Putamen (tissue), 1 donor: Measurements from ENCODE around the gene LRP5.
"Not testable (repeated sequence)": the region's sequence is repeated elsewhere in the genome, so short reads cannot be mapped to it uniquely, and the experiment has no call there.

ENCODE experiments used
- DNase-seq: peaks from one replicate; pipeline ENCODE4 v3.0.0-alpha.2; 2016; ENCODE audit warnings: low spot score

The LRP5 gene

GRCh38 chr11:68392822-68393221 lies 80.4 kb downstream of the LRP5 start:
- no peak for DNase-seq

- no peak for DNase-seq
Measured at GRCh38 chr11:68396516-68396915, 84.1 kb downstream of the LRP5 start.

DNA sequence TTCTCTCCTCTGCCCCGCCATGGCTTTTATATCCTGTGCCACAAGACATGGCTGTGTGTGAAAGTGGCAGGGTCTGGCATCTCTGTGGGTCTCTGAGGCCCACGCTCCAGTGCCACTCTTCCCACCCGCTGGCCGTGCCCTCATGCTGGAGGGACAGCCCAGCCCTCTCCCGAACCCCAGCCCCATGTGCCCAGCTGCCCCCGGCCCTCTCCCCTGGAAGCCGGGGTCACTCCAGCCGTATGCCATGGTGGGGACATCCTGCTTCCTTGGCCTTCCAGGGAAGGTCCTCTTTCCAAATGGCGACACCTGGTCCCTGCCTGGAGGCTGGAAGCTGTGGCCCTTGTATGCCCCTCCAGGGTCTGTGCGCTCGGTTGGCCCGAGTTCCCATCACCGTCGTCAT lies 84.9 kb downstream of the LRP5 start:
- DNase-seq: no peak

DNA sequence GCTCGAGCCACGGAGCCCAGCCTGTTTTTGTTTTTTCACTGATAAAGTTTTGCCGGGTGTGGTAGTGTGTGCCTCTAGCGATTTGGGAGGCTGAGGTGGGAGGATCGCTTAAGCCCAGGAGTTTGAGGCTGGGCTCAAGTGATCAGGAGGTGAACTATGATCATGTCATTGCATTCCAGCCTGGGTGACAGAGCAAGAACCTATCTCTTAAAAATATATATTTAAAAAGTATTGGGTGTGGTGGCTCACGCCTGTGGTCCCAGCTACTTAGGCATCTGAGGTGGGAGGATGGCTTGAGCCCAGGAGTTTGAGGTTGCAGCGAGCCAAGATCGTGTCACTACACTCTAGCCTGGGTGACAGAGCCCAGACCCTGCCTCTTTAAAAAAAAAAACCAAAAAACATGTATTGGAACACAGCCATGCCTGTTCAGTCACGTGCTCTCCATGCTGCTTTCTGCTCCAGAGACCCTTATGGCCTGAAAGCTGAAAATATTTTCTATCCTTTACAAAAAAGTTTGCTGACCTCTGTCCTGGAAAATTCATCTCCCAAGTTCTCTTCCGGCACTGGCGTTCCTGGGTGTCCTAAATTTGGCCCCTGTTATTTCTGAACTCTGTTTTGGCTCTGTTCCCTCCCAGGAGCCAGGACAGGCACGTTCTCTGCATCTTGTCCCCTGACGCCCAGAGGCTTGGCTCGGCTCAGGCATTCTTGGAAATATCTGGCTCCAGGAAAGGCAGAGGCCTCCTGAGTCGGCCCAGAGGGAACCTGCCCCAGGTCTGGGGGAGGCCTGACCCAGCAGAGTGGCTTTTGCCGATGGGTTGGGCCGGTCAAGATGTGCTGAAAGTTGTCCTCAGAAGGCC lies 86.8 kb downstream of the LRP5 start:
- no peak for DNase-seq

- no peak for DNase-seq
Measured at GRCh38 chr11:68399916-68400315, 87.5 kb downstream of the LRP5 start.

DNA sequence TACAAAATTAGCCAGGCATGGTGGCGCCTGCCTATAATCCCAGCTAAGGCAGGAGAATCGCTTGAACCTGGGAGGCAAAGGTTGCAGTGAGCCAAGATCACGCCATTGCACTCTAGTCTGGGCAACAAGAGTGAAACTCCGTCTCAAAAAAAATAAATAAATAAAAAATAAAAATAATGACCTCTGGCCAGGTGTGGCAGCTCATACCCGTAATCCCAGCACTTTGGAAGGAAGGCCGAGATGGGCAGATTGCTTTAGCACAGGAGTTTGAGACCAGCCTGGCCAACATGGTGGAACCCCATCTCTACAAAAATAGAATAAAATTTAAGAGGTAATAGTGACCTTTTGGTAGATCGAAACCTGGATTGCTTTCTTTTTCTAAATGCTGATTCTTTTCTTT lies 88.2 kb downstream of the LRP5 start:
- DNase-seq: not testable (repeated sequence)

DNA sequence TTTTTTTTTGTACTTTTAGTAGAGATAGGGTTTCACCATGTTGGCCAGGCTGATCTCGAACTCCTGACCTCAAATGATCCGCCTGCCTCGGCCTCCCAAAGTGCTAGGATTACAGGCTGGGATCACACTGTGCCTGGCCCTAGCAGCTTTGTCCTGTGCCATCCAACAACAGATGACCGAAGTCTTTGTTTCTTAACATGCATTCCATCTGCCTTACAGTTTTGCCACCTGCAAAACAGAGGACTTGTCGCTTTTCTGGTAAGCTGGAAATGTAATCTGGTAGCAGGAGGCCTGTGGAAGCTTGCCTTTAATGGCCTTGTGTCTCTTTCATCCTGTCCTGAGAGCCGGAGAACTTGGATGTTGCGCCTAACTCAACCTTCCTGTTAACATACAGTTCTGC lies 89.5 kb downstream of the LRP5 start:
- DNase-seq: no peak

DNA sequence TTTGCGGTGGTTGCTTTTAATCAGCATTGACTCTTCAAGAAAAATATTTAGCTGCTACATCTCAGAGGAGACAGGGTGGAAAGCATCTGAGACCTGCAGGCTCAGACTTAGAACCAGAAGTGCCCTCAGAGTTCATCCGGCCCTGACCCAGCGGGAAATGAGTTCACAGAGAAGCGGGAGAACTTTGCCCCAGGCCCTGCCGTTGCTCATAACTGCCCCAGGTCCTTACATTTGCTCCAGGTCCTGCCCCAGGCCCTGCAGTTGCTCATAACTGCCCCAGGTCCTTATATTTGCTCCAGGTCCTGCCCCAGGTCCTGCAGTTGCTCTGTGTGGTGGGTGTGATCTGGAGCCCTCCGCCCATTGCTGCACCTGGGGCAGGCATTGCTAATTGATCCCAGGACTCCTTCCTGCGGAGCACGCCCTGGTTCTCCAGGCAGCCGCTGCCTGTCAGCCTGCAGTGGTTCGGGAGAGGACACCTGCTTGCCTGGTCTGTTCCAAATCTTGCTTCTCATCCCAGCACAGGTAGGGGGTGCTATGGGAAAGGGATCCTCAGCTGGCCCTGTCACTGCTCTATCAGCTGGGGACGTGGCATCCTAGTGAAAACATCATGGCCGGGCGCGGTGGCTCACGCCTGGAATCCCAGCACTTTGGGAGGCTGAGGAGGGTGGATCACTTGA lies 90.1 kb downstream of the LRP5 start:
- no peak for DNase-seq

DNA sequence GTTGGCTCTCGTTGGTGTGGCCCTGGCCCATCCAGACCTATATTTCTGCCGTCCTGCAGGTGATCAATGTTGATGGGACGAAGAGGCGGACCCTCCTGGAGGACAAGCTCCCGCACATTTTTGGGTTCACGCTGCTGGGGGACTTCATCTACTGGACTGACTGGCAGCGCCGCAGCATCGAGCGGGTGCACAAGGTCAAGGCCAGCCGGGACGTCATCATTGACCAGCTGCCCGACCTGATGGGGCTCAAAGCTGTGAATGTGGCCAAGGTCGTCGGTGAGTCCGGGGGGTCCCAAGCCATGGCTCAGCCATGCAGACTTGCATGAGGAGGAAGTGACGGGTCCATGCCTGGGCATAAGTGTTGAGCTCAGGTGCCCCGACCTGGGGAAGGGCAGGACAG lies 91.0 kb downstream of the LRP5 start:
- DNase-seq: no peak

DNA sequence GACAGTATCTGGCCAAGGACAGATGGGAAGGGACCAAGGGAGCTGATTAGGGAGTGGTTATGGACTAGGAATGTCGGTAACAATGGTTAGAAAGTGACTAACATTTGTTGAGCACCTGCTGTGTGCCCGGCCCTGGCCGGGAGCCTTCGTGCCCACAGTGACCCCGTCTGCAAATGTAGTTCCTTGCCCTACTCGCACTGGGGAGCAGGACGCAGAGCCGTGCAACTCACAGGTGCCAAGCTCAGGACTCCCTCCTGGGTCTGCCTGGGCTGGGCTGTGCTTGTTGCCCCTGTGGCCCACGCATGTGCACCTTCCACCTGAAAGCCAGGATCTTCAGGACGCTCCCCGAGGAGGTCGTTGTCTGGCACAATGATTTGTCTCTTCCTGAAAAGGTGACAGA lies 91.4 kb downstream of the LRP5 start:
- DNase-seq: no peak

GRCh38 chr11:68406324-68407313 lies 94.2 kb downstream of the LRP5 start:
- no peak for DNase-seq

DNA sequence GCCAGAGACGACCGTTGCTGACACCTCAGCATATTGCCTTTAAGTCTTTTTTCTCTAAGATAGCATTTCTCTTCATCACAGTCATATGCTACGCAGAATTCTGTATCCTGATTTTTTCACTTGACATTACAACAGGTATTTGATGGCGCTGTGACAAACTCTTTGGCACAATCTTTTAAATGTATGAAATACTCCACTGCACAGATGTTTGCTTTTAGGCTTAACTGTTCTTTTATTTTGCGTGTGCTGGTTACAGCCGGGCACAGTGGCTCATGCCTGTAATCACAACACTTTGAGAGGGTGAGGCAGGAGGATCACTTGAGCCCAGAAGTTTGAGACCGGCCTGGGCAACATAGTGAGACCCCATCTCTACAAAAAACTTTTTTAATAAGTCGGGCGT lies 96.1 kb downstream of the LRP5 start:
- DNase-seq: no peak

DNA sequence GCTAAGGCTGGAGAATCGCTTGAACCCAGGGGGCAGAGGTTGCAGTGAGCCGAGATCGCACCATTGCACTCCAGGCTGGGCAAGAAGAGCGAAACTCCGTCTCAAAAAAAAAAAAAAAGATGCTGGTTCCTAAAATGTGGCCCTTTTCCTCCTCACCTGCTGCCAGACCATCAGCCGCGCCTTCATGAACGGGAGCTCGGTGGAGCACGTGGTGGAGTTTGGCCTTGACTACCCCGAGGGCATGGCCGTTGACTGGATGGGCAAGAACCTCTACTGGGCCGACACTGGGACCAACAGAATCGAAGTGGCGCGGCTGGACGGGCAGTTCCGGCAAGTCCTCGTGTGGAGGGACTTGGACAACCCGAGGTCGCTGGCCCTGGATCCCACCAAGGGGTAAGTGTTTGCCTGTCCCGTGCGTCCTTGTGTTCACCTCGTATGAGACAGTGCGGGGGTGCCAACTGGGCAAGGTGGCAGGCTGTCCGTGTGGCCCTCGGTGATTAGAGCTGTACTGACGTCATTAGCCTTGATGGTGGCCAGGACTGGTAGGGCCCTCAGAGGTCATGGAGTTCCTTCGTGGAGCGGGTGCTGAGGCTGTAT lies 97.5 kb downstream of the LRP5 start:
- no peak for DNase-seq

DNA sequence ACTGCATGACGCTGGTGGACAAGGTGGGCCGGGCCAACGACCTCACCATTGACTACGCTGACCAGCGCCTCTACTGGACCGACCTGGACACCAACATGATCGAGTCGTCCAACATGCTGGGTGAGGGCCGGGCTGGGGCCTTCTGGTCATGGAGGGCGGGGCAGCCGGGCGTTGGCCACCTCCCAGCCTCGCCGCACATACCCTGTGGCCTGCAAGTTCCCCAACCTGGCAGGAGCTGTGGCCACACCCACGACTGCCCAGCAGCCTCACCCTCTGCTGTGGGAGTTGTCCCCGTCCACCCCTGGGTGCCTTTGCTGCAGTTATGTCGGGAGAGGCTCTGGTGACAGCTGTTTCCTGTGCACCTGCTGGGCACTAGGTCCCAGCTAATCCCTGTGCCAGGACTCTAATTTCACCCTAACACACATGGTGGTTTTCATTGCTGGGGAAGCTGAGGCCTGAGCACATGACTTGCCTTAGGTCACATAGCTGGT lies 99.2 kb downstream of the LRP5 start:
- DNase-seq: no peak

GRCh38 chr11:68412593-68413475 lies 100.4 kb downstream of the LRP5 start:
- DNase-seq: no peak

DNA sequence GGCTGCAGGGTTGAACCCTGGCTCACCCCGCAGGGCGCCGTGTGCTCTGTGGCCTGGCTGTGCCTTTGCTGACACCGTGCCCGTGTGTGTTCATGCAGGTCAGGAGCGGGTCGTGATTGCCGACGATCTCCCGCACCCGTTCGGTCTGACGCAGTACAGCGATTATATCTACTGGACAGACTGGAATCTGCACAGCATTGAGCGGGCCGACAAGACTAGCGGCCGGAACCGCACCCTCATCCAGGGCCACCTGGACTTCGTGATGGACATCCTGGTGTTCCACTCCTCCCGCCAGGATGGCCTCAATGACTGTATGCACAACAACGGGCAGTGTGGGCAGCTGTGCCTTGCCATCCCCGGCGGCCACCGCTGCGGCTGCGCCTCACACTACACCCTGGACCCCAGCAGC lies 101.2 kb downstream of the LRP5 start:
- DNase-seq: no peak

GRCh38 chr11:68414496-68415221 lies 102.3 kb downstream of the LRP5 start:
- DNase-seq: no peak

GRCh38 chr11:68416070-68416578 lies 103.7 kb downstream of the LRP5 start:
- no peak for DNase-seq

DNA sequence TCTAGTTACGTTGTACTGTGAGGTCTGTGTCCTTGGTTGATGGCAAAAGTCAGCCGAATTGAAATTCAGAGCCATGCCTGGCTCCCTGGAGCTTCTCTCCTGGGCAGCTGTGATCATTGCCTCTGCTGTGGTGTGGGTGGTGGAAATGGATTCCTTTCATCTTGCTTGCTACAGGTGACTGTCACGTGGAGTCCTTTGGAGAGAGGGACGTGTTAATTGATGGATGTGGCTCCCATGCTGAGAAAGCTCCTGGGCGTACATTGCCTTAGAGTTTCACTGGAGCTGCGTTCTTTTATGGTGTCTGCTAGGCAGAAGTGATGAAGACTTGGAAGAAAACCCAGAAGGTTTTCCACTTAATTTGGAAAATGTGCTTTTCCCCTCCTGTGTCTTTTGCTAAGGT lies 106.3 kb downstream of the LRP5 start:
- no peak for DNase-seq

GRCh38 chr11:68420171-68420570 lies 107.8 kb downstream of the LRP5 start:
- DNase-seq: no peak
